T-helper 2 cell treated with Interferon-gamma antibody and Interleukin-4, amounts not matched to agents 100 ng/mL and 5 ng/mL, for 36 hours (primary cell): ENCODE data around the gene TMEM181. TPM values are rescaled to one million over a fixed set of nuclear protein-coding genes. Genes with fewer than 3 reads are reported as not detected.

Experiments used
- intact Hi-C: fragments of 100-400 bp; cut with micrococcal nuclease; formaldehyde crosslinking; loops from one replicate; pipeline ENCODE4 v1.15.1; 2023
- total RNA-seq: library from RNA; stranded (reverse); gene quantifications from 2 replicates; pipeline ENCODE4 v1.2.3, GENCODE V29; 2022

The TMEM181 gene
- total RNA-seq, 1 donor from 2014 or later: 20.2 TPM

GRCh38 chr6:158677906-158678578, 118.2 kb downstream of the TMEM181 start:
- intact Hi-C loops: no loop called here

DNA sequence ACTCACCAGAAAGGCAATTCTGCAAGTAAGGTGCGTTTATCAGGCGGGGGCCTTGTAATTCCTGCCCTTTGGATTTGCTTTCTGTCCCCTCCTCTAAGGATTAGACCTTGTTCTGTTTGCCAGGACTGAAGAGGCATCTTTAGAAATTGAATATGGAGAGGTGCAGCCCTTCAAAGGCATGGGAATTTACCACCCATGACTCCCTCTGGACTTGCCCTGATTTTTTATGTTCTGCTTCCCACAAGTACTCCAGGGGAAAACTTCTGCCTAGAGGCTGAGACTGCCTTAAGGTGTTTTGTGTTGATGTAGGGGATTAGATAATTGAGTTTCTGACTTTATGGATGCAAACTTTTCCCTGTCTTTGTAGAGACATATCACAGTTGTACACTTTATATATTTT, 120.1 kb downstream of the TMEM181 start:
- intact Hi-C loops: no loop called here

GRCh38 chr6:158680481-158680880, 120.6 kb downstream of the TMEM181 start:
- intact Hi-C loops: no loop called here

DNA sequence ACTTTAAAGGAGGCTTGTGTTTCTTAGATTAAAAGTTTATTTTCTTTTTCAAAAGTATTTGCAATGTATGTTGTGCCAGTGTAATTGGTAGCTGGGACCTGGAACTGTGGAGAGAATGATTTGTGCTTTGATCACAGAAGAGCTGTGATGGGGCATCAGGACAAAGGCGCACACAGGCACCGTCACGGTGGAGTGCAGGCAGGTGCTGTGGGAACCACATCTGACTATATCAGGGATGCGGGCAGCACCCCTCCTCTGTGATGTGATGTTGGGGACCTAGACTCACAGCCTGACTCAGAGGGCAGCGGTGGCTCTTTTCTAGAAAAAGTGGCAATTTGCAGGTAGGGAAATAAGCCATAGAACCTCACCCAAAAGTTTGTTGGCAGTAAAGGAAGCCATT, 124.4 kb downstream of the TMEM181 start:
- intact Hi-C loops: no loop called here

GRCh38 chr6:158684745-158685324, 124.9 kb downstream of the TMEM181 start:
- intact Hi-C loops: no loop called here

Other genes starting within 250 kb of the TMEM181 start
- 29.9 and 30.1 TPM in 2 replicates for gene TULP4, start 247.6 kb upstream of the TMEM181 start, total RNA-seq
- gene DYNLT1, start 84.7 kb downstream of the TMEM181 start, total RNA-seq: 77.5 and 84.0 TPM in 2 replicates
- gene SYTL3, start 90.0 kb downstream of the TMEM181 start, total RNA-seq: 36.9 and 39.4 TPM in 2 replicates